ENCODE measurements around the gene UPK1A. TPM values are rescaled to one million over a fixed set of nuclear protein-coding genes. Genes with fewer than 3 reads are reported as not detected.

Gene UPK1A
- total RNA-seq: under 1 TPM; 0.37 to 0.46 TPM
- polyA plus RNA-seq (2013, experiment 1 of 2): not detected
- 0.29 TPM for polyA plus RNA-seq (2013, experiment 2 of 2)
- long read RNA-seq, experiment 1: 0 reads
- long read RNA-seq, experiment 2, partial matches to known transcripts: 1 of 1 reads
- long read RNA-seq, experiment 2, other reads (novel, unspliced or antisense): 0 of 1 reads
- long read RNA-seq, experiment 3: 0 reads
- long read RNA-seq, experiment 4, partial matches to known transcripts: 6 of 6 reads
- long read RNA-seq, experiment 4, other reads (novel, unspliced or antisense): 0 of 6 reads

DNA sequence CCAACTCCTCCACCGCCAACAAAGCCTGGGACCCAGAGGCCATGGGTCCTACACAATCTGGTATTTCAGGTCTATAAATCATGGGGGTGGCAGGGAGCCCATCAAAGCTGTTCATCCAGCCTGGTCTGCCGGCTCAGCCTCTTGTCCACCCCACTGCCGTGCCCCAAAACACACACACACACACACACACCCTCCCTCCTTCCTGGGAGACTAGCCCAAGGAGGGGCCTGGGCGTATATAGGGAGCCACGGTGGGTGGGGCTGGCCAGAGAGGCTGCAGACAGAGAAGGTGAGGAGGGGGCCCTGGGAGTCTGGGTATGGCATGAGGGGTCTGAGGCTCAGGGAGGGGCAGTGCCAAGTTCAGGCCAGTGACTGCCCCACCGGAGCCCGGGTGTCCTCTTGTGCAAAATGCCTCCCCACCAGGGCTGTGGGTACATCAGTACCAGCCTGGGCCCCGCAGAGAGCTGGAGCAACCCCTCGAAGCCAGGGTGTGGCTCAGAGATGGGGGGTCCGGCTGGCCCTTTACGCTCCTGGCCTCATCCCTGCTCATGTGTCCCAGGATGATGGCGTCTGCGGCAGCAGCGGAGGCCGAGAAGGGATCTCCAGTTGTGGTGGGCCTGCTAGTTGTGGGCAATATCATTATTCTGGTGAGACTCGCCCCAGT, at the start of gene UPK1A:
Gene UPK1A (plus strand): TSS at position 267 of the 663 bp plus-strand sequence. CDS start 296 bp downstream, at position 563.
- Mint-ChIP-seq H3K36me3 (ENCODE audit: low read depth) (peaks cover 34% of the 10 kb centered on the region), H3K4me3 (no peak within 1 kb of the TSS), H3K27me3 (ENCODE audit: insufficient read depth) (peaks cover 25% of the 10 kb centered on the region), H3K4me1 (no peaks in the 10 kb centered on the region), H3K9me3 (no peaks in the 10 kb centered on the region), H3K27ac (no peak within 1 kb of the TSS)
- Histone ChIP-seq H3K4me3 (ENCODE audit: low read length) (no peak within 1 kb of the TSS), H3K9ac (ENCODE audit: extremely low read depth, low read length, poor library complexity, severe bottlenecking) (no peak within 1 kb of the TSS), H3K27me3 (ENCODE audit: control insufficient read depth, insufficient read depth, low read length, poor library complexity, severe bottlenecking) (peaks cover 12% of the 10 kb centered on the region), H3K36me3 (ENCODE audit: control insufficient read depth, insufficient read depth, low read length) (no peaks in the 10 kb centered on the region), H3K27ac (ENCODE audit: low read depth, low read length) (no peak within 1 kb of the TSS), H3K4me1 (ENCODE audit: control insufficient read depth, insufficient read depth, low read length) (no peaks in the 10 kb centered on the region), H3K9me3 (ENCODE audit: control insufficient read depth, low read length) (no peaks in the 10 kb centered on the region)
- no peak for DNase-seq
- TF ChIP-seq, protein P1, sequence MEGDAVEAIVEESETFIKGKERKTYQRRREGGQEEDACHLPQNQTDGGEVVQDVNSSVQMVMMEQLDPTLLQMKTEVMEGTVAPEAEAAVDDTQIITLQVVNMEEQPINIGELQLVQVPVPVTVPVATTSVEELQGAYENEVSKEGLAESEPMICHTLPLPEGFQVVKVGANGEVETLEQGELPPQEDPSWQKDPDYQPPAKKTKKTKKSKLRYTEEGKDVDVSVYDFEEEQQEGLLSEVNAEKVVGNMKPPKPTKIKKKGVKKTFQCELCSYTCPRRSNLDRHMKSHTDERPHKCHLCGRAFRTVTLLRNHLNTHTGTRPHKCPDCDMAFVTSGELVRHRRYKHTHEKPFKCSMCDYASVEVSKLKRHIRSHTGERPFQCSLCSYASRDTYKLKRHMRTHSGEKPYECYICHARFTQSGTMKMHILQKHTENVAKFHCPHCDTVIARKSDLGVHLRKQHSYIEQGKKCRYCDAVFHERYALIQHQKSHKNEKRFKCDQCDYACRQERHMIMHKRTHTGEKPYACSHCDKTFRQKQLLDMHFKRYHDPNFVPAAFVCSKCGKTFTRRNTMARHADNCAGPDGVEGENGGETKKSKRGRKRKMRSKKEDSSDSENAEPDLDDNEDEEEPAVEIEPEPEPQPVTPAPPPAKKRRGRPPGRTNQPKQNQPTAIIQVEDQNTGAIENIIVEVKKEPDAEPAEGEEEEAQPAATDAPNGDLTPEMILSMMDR (conservative IDR thresholded peaks at IDR 0.05): no peak
- 87 to 100% methylated on average over 1 to 16 of the region's 16 CpGs for WGBS, 2 experiments (ENCODE audit: insufficient coverage in 1 of 2, insufficient read length in 1 of 2)

DNA sequence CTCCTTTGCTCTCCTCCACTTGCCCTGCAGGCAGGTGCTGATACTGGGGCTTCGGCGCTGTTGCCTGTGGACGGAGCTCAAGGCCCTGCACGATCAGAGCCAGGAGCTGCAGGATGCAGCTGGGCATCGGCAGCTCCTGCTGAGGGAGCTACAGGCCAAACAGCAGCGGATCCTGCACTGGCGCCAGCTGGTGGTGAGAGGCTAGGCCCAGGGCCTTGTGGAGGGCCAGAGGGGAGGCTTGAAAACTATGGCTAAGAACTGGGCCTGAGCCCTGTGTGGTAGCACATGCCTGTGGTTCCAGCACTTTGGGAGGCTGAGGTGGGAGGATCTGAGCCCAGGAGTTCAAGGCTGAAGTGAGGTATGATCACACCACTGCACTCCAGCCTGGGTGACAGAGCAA, 47.5 kb upstream of the UPK1A start:
- peak; percentile 83 for DNase-seq
- Histone ChIP-seq H3K36me3 (ENCODE audit: control insufficient read depth, insufficient read depth, low read length) (peaks cover 21% of the 10 kb centered on the region), H3K27me3 (ENCODE audit: control insufficient read depth, insufficient read depth, low read length, poor library complexity, severe bottlenecking) (no peaks in the 10 kb centered on the region), H3K4me3 (ENCODE audit: low read length) (no peak overlapping the region), H3K9ac (ENCODE audit: extremely low read depth, low read length, poor library complexity, severe bottlenecking) (no peak overlapping the region), H3K27ac (ENCODE audit: low read depth, low read length) (no peak overlapping the region), H3K4me1 (ENCODE audit: control insufficient read depth, insufficient read depth, low read length) (no peaks in the 10 kb centered on the region), H3K9me3 (ENCODE audit: control insufficient read depth, low read length) (no peaks in the 10 kb centered on the region)
- H3K36me3 Mint-ChIP-seq (ENCODE audit: low read depth): peaks cover 25% of the 10 kb centered on the region
- no peak overlapping the region for H3K4me3 Mint-ChIP-seq
- H3K27ac Mint-ChIP-seq: no peak overlapping the region
- TF ChIP-seq, protein P1 (conservative IDR thresholded peaks at IDR 0.05): peak; percentile 67
- H3K27me3 Mint-ChIP-seq (ENCODE audit: insufficient read depth): no peaks in the 10 kb centered on the region
- H3K9me3 Mint-ChIP-seq: no peaks in the 10 kb centered on the region
- H3K4me1 Mint-ChIP-seq: no peaks in the 10 kb centered on the region
- WGBS, 2 experiments (ENCODE audit: insufficient coverage in 1 of 2, insufficient read length in 1 of 2): 81 to 82% methylated on average over 3 to 7 of the region's 7 CpGs

DNA sequence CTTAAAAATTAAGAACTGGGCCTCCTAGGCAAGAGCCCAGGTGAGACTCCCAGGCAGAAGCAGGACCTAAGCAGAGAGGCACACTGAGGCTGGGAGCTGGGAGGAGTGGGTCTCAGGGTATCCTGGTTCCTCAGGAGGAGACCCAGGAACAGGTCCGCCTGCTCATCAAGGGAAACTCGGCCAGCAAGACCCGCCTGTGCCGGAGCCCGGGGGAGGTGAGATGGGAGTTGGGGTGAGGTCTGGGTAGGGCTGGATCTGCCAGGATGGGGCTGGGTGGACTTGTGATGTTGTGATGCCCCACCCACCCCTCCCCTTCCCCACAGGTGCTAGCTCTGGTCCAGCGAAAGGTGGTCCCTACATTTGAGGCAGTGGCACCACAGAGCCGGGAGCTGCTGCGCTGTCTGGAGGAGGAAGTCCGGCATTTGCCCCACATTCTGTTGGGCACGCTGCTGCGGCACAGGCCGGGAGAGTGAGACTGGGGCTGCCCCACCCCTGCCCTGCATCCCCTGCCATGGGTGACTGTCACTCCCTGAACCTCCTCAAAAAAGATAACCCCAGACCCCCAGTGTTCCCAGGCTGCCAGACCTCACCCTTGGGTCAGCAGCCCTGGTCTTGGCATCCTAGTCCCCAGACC, 46.9 kb upstream of the UPK1A start:
- Mint-ChIP-seq H3K36me3 (ENCODE audit: low read depth) (peaks cover 25% of the 10 kb centered on the region), H3K27ac (no peak overlapping the region), H3K9me3 (no peaks in the 10 kb centered on the region), H3K4me3 (no peak overlapping the region), H3K4me1 (no peaks in the 10 kb centered on the region), H3K27me3 (ENCODE audit: insufficient read depth) (no peaks in the 10 kb centered on the region)
- no peak overlapping the region for H3K27ac ChIP-seq (ENCODE audit: low read depth, low read length)
- no peak overlapping the region for H3K4me3 ChIP-seq (ENCODE audit: low read length)
- DNase-seq: no peak
- no peak overlapping the region for H3K9ac ChIP-seq (ENCODE audit: extremely low read depth, low read length, poor library complexity, severe bottlenecking)
- no peaks in the 10 kb centered on the region for H3K27me3 ChIP-seq (ENCODE audit: control insufficient read depth, insufficient read depth, low read length, poor library complexity, severe bottlenecking)
- no peaks in the 10 kb centered on the region for H3K4me1 ChIP-seq (ENCODE audit: control insufficient read depth, insufficient read depth, low read length)
- TF ChIP-seq, protein P1 (conservative IDR thresholded peaks at IDR 0.05): no peak
- WGBS, 2 experiments (ENCODE audit: insufficient coverage in 1 of 2, insufficient read length in 1 of 2): 89 to 93% methylated on average over 7 to 12 of the region's 12 CpGs
- H3K36me3 ChIP-seq (ENCODE audit: control insufficient read depth, insufficient read depth, low read length): peaks cover 21% of the 10 kb centered on the region
- no peaks in the 10 kb centered on the region for H3K9me3 ChIP-seq (ENCODE audit: control insufficient read depth, low read length)

Measured in endodermal cell (in vitro differentiated cells).